ENCODE data around the gene TBC1D1.

Gene TBC1D1

DNA sequence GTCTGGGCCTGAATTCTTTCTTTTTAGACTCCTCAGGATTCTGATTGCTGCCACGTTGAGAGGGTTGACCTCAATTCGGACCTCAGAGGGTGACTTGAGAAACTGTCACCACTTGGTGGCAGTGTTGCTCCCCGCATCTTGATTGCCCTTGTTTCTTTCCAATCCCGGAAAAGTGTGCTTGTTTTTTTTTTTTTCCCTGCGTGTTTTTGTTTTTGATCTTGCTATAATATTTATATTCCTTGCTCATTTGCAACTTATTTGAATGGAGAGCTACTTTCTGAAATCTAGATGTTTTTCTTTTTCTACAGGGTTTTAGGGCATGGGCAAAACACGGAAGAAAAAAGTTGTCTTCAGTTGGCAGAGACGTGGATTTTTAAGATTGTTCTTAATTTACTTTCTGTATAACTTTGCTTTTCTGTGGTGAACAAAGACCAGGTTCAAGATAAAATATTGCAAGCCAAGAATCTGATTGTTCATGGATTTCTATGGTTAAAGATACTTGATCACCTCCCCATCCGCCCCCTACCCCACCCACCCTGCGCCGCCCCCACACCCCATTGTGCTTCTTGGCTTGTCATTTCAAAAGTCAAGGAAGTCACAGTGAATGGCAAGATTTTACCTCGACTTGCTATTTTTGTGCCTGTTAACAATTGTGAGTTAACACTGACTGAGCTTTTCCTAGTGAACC lies 171.3 kb downstream of the TBC1D1 start:
- DNase-seq: no peak

DNA sequence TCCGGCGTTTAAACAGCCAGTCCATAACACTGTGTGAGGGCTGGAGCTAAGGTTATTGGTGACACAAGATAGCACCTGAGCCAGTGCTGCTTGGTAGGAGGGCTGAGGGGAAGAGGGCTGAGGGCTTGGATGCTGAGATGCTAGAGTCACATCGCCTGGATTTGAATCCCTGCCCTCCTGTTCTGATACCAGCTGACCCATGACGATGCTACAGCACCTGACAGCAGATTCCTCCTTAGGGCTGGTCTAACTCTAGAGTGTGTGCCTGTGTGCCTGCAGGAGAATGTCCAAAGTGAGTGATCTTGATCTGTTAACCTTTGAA lies 171.9 kb downstream of the TBC1D1 start:
- no peak for DNase-seq

DNA sequence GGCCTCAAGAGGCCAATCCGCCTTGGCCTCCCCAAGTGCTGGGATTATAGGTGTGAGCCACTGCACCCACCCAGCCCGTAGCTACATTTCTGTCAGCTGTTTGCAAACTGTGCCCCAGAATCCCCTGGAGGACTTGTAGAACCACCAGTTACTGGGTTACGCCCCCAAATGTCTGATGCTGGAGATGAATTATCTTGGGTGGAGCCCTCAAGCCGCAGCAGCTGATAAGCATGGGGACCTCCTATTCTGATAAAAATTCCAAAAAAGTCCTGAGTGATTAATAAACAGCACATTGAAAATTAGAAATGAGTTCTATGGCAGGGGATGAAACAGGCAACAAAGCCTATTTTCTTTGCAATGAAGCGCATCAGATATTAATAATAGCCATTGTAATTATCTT lies 174.3 kb downstream of the TBC1D1 start:
- no peak for DNase-seq

DNA sequence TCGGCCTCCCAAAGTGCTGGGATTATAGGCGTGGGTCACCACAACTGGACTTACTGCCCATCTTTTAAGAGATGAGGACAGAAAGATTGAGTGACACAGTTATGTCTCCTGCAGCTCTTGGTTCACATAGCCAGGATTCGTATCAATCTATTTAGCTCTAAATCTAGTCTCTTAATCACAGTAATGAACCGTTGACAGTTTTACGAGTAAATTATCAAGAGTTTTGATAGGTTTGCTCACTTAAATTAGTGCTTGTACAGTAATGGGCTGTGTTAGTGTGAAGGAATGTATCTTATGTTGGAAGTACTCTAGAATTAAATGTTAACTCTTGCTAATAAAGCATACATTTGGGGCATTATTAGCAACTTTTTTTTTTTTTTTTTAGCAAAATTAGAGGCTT lies 175.0 kb downstream of the TBC1D1 start:
- no peak for DNase-seq

DNA sequence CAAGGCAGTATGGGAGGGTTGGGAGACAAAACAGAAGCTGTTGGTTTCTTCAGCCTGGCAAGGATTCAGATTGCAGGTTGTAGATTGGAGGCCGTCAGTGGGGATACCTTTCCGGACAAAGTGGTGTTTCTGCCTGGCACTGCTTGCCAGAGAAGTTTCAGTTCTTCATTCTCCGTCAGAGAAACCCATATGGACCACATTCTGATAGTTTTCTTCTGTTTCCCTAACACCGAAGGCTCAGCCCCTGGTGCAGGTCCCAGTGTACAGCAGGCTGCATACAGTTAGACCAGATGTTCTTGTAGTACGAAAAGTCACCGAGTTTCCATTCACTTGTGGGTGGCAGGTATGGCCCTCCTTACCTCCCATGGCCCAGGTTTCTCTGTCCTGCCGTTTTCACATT lies 176.6 kb downstream of the TBC1D1 start:
- DNase-seq: no peak

DNA sequence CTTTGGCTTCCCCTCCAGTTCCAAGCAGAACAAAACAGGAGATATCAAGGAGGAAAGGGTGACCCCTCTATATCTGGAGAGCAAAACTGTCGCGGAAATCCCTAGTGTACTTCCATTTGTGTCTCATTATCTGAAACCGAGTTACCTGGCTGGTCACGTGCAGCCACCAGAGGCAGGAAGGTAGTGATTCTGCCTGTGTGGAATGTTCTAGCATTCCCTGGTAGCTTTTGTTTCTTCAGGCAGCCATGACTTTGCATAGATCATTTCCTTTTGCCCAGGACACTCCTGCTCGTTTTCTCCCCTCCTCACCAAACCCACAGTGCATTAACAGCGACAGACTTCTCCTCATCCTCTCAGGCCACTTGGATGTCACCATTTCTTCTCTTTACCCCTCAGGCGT lies 177.2 kb downstream of the TBC1D1 start:
- no peak for DNase-seq

DNA sequence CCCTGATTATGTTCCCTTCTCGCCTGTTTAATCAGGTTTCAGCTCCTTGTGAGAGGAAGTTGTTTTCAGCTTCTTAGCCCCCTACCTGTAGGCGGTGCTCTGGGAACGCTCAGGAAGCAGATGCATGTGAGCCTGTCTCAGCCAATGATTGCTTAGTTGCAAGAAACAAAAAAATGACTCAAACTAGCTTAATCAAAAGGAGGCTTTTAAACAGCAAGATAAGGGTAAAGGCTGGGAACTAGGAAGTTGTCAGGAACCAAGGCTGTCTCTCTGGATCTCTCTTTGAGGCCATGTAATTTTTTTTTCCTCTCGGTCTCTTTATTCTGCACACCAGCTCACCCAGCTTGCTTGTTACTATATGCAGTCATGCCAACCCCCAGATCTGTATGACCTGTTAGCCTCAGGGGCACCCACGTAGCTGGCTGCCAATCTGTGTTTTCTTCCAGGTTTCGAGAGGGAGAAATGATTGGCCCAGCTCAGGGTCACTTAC lies 178.4 kb downstream of the TBC1D1 start:
- no peak for DNase-seq

DNA sequence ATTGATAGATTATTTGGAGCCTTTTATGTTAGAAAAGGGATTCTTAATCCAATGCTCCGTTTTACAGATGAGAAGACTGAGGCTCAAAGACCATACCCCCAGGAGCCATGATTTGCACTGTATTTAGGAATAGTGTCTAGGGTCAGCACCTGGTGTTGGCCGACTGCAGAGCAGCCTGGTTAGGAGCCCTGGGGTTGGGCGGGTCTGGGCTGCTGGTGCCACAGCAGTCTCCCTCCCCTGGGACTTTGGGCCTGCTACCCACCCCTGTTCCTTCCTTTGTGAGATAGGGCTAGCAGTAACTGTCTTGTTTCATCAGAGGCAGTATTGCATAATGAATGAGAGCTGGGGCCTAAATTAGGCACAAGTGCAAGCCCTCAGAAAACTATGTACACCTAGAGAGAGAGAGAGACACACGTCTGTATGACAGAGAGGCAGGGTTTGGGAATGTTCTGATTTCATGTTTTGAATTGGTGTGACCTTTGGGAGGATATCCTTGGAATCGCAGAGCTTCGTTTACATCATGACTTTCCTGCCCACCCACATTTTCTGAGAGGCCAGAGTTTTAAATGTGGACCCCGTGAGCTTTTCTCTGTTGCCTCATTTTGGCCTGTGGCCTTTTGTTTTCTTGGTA lies 181.0 kb downstream of the TBC1D1 start:
- DNase-seq: no peak

DNA sequence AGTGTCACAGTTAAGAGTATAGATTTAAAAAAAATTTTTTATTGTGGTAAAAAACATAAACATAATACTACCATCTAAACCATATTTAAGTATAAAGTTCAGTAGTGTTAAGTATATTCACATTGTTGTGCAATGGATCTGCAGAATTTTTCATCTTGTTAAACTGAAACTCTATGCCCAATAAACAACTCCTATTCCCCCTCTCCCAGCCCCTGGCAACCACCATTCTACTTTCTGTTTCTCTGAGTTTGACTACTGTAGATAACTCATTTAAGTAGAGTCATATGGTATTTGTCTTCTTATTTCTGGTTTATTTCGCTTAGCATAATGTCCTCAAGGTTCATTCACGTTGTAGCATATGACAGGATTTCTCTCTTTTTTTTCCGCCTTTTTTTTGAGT lies 181.7 kb downstream of the TBC1D1 start:
- no peak for DNase-seq

DNA sequence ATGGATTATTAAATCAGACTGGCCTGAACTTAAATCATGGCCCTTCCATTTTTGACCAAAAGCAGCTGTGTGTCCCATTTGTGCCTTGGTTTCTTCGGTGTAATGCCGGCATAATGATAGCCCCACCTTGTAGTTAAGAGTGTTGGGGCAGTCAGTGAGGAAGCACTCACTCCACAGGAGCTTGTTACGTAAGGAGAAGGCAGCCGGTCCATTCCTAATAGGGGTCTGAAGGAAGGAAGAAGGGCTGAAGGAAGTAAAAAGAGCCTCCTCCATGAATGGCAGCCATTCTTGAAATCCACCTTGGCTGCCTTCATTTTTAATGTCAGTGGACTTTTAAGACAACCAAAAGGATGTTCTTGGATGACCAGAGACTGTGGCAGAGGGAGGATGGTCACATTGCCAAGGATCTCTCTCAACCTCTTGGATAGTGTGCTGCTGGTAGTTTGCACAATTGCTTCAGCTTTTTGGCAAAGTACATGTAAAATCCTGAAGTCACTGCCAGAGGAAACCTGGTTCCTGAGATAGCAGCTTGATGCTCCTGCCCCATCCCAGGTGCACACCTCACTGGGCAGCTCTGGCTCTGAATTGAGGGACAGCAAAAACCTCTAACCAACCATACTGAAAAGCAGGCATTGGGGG lies 182.8 kb downstream of the TBC1D1 start:
- DNase-seq: no peak

DNA sequence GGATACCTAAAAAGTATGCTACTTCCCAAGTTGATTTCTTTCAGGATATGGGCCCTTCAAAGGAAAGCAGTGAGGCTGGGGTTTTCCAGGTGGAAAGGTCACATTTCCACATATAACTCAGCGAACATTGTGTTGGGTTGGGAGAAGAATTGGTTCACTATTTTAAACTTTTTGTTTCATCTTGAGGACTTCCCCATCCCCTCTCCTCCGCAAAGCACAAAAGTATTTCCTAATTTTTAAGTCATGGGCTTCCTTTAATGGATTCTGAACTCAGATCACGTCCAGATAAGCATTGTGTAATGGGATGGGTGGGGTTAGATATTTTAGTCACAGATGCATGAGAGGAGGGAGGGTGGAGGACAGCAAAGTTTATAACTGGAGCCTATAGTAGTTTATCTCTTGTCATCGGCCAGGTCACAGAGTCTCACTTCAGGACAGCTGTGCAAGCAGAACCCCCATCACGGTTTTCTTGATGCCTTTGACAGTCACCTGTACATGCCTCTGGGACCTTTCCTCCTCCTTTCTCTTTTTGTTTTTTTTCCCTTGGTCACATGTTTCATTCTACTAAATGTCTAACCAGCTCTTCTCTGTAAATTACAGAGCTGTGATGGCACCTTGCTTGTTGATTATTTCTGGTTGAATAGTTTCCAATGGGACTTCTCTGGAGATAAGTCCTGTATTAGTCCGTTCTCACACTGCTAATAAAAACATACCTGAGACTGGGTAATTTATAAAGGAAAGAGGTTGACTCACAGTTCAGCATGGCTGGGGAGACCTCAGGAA lies 184.7 kb downstream of the TBC1D1 start:
- no peak for DNase-seq

DNA sequence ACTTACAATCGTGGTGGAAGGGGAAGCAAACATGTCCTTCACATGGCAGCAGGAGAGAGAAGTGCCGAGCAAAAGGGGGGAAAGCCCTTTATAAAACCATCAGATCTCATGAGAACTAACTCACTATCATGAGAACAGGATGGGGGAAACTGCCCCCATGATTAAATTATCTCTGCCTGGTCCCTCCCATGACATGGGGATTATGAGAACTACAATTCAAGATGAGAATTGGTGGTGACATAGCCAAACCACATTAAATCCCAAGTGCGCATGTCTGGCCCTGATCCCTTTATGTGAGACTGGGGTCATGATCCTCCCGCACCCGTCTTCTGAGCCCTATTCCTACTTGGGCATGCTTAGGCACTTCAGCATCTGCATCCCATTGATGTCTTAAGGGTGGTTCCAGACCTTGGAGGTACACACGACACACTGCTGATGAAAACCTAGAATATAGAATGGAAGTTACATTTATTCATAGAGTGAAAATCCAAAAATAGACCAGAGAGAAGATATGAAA lies 185.3 kb downstream of the TBC1D1 start:
- no peak for DNase-seq

DNA sequence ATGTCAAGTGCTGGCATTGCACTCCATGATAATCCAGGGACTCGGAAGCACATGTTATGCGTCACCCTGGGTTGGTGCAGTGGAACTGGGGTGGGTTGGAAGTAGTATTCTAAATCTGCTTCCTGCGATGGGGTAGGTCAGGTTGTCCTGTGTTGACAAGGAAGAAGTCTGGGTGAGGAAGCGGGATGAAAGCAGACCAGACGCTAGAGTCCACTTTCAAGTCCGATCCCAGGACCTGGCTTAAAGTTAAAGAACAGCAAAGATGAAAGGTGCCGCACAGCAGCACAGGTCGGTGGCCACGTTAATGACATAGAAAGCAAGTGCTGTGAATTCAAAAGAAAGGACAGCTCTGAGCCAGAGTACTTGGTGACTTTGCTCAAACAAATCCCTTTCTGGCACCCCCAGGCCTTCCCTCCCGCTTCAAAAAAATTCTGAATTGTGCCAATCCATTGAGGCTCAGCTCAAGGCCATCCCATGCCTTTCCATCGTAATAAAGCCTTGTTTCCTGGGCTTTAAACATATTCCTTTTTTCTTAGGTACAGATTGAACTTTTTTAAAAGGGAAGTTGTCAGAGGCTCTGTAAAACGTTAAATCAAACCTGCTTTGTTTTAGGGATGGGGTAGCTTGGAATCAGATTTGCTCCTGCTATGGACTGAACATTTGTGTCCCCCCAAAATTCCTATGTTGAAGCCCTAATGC lies 187.1 kb downstream of the TBC1D1 start:
- DNase-seq: no peak

DNA sequence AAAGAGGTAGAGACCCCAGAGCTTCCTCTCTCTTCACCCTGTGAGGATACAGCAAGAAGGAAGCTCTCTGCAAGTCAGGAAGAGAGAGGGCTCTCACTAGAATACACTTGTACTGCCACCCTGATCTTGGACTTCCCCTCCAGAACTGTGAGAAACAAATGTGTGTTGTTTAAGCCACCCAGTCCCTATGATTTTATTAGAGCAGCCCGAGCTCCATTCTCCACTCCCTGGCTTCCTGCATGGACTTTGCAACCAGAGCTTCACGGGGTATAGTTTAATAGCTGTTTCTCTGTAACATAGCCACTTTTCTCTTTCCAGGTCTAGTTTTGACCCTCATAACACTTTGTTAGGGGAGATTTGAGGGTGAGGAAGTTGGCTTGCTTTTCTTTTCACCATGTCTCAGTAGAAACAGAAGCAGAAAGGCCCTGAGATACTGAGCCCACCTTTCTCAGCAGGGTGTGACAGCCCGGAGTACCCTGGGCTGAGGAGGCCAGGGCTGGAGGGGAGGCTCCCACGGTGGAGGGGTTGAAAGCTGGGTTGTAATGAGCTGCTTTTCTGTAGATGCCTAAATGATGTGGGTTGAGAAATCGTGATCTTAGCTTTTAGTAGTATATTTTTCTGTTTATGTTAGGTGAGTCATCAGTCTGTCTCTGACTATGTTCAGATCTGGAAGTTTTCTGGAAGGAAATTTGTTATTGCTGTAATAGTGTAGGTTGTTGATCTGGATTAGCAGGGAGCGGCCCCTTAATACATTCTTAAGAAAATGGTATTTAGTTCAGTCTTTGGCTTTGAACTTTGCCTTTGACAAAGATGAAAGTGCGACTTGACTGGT lies 187.9 kb downstream of the TBC1D1 start:
- DNase-seq: no peak

DNA sequence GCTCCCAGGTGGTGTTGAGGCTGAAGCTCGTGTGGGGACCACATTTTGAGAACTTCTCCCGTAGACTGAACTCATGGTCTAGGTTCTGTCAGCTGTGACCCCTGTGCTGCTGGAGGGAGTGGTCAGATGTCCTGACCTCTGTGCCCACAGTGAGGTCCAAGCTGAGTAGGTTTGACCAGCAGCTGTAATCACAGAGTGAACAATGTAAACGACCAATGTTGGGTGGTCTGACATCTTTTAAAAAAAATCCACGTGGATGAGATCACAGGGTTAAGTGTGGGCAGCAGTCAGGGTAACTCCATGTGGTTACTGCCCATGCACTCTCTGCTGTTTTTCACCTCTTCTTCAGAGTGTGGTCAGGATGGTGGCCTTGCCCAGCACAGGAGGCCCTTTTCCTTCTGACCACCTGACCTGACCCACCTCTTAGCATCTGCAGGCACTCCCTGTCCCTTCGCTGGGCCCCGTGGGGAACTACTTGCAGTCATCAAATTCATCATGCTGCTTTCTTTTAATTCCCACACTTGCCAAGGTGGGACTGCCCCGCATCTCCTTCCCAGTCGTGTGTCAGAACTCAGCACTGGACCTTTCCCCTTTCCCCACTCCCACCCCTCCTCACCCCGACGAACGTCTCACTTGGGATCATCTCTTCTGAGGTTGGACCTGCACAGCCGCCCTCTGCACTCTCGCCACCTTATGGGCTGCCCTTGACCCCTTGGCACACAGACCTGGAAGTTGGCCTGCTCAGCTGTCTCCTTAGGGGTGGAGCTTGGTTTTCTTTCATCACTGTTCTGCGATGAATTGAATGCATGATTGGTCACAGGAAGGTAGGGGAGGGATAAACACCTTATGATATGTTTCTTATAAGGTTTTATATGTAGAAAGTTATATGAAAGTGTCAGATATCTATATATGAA lies 189.4 kb downstream of the TBC1D1 start:
- DNase-seq: no peak

DNA sequence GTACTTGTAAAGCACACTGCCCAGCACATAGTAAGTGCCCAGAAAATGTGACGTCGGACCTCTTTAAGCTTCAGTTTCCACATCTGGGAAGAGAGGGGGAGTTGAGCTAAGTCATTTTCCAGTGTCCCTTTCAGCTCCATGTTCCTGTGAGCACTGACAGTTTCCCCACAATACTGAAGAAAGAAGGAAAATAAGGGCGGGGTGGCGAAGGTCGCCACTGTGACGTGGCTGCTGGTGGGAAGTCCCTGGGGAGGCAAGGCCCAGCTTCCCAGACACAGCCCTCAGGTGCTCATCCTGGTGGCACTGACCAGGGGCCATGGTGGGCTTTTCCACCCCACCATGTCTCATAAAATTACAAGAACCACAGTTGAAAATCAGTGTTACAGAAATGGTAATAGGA lies 191.1 kb downstream of the TBC1D1 start:
- DNase-seq: no peak

DNA sequence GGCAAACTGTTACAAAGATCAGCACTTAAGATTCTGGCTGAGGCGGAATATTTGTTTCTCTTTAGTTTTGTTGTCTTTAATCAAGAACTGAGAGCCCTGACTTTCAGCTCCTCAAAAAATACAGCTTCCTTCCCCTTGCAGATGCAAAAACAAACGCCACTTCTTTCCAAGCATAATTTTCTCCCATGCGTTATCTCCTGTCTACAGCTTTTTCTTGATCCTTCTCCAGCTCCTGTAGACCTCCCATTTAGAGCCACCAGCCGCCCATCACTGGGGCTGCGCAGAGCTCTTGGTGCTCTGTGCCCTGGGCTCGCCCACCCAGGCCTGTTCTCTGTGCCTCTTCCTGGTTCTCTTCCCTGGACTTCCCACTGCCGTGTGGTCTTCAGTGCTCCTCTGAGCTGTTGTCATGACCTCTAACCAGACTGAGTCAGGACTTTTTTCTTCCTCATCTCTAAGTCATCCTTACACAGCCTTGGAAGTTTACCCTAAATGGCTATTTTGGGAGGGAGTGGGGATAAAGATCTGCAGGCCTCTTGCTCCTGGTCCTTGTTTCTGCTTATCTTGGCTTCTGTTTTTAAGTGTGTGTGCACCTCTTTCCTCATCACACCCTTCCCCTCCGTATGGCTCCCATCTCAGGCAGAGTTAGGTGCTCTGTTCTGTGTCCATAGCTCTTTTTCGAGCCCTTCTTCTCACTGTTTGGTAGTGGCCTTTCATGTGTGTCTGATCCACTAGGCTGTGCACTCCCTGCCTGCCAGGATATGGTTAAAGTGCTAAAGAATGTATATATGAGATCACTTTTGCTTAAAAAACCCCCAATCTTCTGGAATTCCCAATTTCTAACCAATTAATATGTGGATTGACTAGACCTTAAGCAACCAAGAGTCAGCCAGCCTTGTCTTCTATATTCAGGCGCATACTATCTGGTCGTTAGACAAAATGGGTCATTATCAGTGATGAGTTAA lies 191.8 kb downstream of the TBC1D1 start:
- DNase-seq: no peak

DNA sequence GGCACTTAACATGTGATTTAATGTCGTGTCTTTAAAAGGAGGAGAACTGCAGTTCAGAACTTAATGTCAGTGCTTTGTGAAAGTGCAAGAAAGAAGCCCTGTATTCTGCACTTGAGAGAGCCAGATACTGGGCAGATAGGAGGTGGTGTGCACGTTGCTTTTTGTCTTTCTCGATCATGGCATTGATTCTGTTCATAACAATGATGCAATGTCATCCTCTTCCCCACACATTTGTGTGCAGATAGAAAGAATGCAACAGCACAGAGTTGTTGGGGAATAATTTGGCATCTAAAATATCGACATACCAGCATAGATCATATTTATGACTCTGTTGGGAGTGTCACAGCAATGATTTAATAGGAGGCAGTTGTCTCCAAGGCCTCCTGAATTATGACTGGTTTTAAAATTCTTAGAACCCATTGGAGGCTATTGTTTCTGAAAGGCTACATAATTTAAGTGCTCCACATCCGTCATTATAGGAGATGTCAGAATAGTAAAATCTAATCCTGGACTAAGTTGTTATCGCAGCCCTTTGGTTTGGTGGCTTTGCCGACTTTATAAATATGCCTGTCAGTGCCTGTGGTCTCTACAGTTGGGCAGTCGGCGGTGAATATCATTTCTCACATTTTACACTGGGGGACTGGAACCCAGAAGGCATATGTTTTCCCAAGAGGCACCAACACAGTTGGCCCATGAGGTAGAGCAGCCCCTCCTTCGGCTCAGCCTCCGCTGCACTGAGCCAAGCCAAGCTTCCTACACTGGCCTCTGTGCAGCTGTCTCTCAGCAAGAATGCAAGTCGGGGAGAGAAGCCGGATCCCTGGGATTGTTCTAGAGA lies 194.2 kb downstream of the TBC1D1 start:
- no peak for DNase-seq

DNA sequence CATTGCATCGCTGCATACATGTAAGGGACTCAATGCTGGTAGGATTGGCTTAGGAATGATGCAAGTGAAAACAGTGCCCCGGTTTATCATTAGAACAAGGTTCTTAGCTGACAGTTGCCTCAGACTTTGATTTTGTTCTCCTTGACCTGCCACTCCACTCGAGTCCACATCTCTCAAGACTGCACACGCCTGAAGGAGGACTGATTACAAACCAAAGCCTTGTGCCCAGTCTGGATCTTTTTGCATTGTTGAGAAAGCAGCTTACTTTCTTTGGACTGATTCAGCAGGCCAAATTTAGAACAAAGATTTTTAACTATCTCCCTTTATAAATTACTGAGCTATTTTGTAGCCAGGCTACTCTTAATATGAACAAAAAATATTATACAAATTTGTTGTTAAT lies 194.9 kb downstream of the TBC1D1 start:
- DNase-seq: no peak

Measured in NCI-H1417 treated with DMSO at 0.1 percent for 48 hours (cell line).